Parathyroid adenoma (tissue), 2 donors: ENCODE data around the gene ST7.

Experiments
- H2AFZ ChIP-seq: fragments of 300-600 bp; sonication (generic); one replicate; pipeline ENCODE4 v1.7.0; 2017; ENCODE audit warnings: antibody characterized with exemption, mild to moderate bottlenecking
- H3K27ac ChIP-seq: fragments of 300-600 bp; sonication (generic); one replicate; pipeline ENCODE4 v1.7.0; 2017
- H3K27me3 ChIP-seq: fragments of 300-600 bp; sonication (generic); one replicate; pipeline ENCODE4 v1.7.0; 2017; ENCODE audit warnings: low read length; ENCODE audit not compliant: control insufficient read depth, insufficient read depth
- H3K36me3 ChIP-seq: fragments of 300-600 bp; sonication (generic); one replicate; pipeline ENCODE4 v1.7.0; 2017; ENCODE audit warnings: low read length; ENCODE audit not compliant: control insufficient read depth, insufficient read depth
- H3K4me1 ChIP-seq: fragments of 300-600 bp; sonication (generic); one replicate; pipeline ENCODE4 v1.7.0; 2017; ENCODE audit warnings: control low read depth
- H3K4me2 ChIP-seq: fragments of 300-600 bp; sonication (generic); one replicate; pipeline ENCODE4 v1.7.0; 2017; ENCODE audit warnings: low read length
- H3K4me3 ChIP-seq: fragments of 300-600 bp; sonication (generic); one replicate; pipeline ENCODE4 v1.7.0; 2017; ENCODE audit warnings: low read depth, low read length
- H3K79me2 ChIP-seq: fragments of 300-600 bp; sonication (generic); one replicate; pipeline ENCODE4 v1.7.0; 2017; ENCODE audit warnings: control low read depth
- H3K9ac ChIP-seq: fragments of 300-600 bp; sonication (generic); one replicate; pipeline ENCODE4 v1.7.0; 2017; ENCODE audit warnings: mild to moderate bottlenecking
- H3K9me3 ChIP-seq: fragments of 300-600 bp; sonication (generic); one replicate; pipeline ENCODE4 v1.7.0; 2017; ENCODE audit warnings: low read length; ENCODE audit not compliant: control insufficient read depth
- CTCF ChIP-seq: fragments of 300-600 bp; sonication (generic); IDR thresholded peaks from one replicate; pipeline ENCODE4 v1.7.0; 2017; ENCODE audit warnings: antibody characterized with exemption, mild to moderate bottlenecking
- donor health status: primary hyperparathyroidism.

ST7 gene

GRCh38 chr7:117208257-117208656 lies 255.0 kb downstream of the ST7 start:
- Histone ChIP-seq H3K27me3 (no peaks in the 10 kb centered on the region), H3K4me3 (no peak overlapping the region), H3K4me1 (no peaks in the 10 kb centered on the region), H3K36me3 (no peaks in the 10 kb centered on the region), H3K27ac (no peak overlapping the region), H2AFZ (no peak overlapping the region), H3K9ac (no peak overlapping the region), H3K79me2 (no peaks in the 10 kb centered on the region), H3K9me3 (no peaks in the 10 kb centered on the region), H3K4me2 (no peak overlapping the region)
- TF ChIP-seq CTCF: no peak

- Histone ChIP-seq H3K4me1 (no peaks in the 10 kb centered on the region), H3K9me3 (no peaks in the 10 kb centered on the region), H3K4me2 (no peak overlapping the region), H3K27me3 (no peaks in the 10 kb centered on the region), H2AFZ (no peak overlapping the region), H3K9ac (no peak overlapping the region), H3K79me2 (no peaks in the 10 kb centered on the region), H3K27ac (no peak overlapping the region), H3K36me3 (no peaks in the 10 kb centered on the region), H3K4me3 (no peak overlapping the region)
- no peak for TF ChIP-seq CTCF
Observed at GRCh38 chr7:117210397-117210796, 257.1 kb downstream of the ST7 start.

GRCh38 chr7:117210908-117211307 lies 257.6 kb downstream of the ST7 start:
- no peaks in the 10 kb centered on the region for H3K27me3 ChIP-seq
- no peaks in the 10 kb centered on the region for H3K36me3 ChIP-seq
- H3K4me1 ChIP-seq: no peaks in the 10 kb centered on the region
- no peak overlapping the region for H3K9ac ChIP-seq
- H3K9me3 ChIP-seq: no peaks in the 10 kb centered on the region
- H2AFZ ChIP-seq: no peak overlapping the region
- no peak overlapping the region for H3K4me2 ChIP-seq
- H3K4me3 ChIP-seq: no peak overlapping the region
- H3K27ac ChIP-seq: no peak overlapping the region
- no peak for TF ChIP-seq CTCF
- H3K79me2 ChIP-seq: no peaks in the 10 kb centered on the region

- Histone ChIP-seq H3K9ac (no peak overlapping the region), H3K4me1 (no peaks in the 10 kb centered on the region), H3K4me2 (no peak overlapping the region), H2AFZ (no peak overlapping the region), H3K9me3 (no peaks in the 10 kb centered on the region), H3K79me2 (no peaks in the 10 kb centered on the region), H3K27ac (no peak overlapping the region), H3K27me3 (no peaks in the 10 kb centered on the region), H3K36me3 (no peaks in the 10 kb centered on the region), H3K4me3 (no peak overlapping the region)
- TF ChIP-seq CTCF: no peak
Observed at GRCh38 chr7:117211614-117212013, 258.3 kb downstream of the ST7 start.

GRCh38 chr7:117212969-117213877 lies 259.9 kb downstream of the ST7 start:
- H3K4me1 ChIP-seq: no peaks in the 10 kb centered on the region
- peak; percentile 71 for TF ChIP-seq CTCF
- no peak overlapping the region for H3K4me2 ChIP-seq
- H3K79me2 ChIP-seq: no peaks in the 10 kb centered on the region
- no peak overlapping the region for H3K27ac ChIP-seq
- H3K27me3 ChIP-seq: no peaks in the 10 kb centered on the region
- no peaks in the 10 kb centered on the region for H3K9me3 ChIP-seq
- H2AFZ ChIP-seq: no peak overlapping the region
- no peak overlapping the region for H3K4me3 ChIP-seq
- H3K9ac ChIP-seq: no peak overlapping the region
- no peaks in the 10 kb centered on the region for H3K36me3 ChIP-seq
